Sigmoid colon (tissue), 7 donors: Measurements from ENCODE around the gene TTC14. TPM values are rescaled to one million over a fixed set of nuclear protein-coding genes. Genes with fewer than 3 reads are reported as not detected.

ENCODE experiments used
- DNase-seq: peaks from one replicate; pipeline ENCODE4 v3.0.0-alpha.2; 2019
- H3K27ac ChIP-seq, 4 donors: fragments of 200-600 bp; sonication (generic); one replicate each; pipeline ENCODE4 v1.5.1; 2016 to 2019; ENCODE audit warnings: mild to moderate bottlenecking in 1 of 4
- H3K27me3 ChIP-seq, 3 donors: fragments of 200-600 bp; sonication (generic); one replicate each; pipeline ENCODE4 v1.5.1; 2019; ENCODE audit warnings: mild to moderate bottlenecking in 1 of 3
- H3K36me3 ChIP-seq, 4 donors: fragments of 200-600 bp; sonication (generic); one replicate each; pipeline ENCODE4 v1.5.1; 2016 to 2019
- H3K4me1 ChIP-seq, 4 donors: fragments of 200-600 bp; sonication (generic); one replicate each; pipeline ENCODE4 v1.5.1; 2017 to 2019
- H3K4me3 ChIP-seq, 4 donors: fragments of 200-600 bp; sonication (generic); one replicate each; pipeline ENCODE4 v1.5.1; 2017 to 2019; ENCODE audit warnings: mild to moderate bottlenecking in 2 of 4, moderate library complexity in 1 of 4
- H3K9me3 ChIP-seq, 4 donors: fragments of 200-600 bp in 3 of 4; sonication (generic) in 3 of 4; one replicate each; pipeline versions ENCODE4 v1.5.1 to v1.6.1; 2013 to 2019
- CTCF ChIP-seq, 4 experiments: fragments of 450-650 bp in 3 of 4; fragments of 200-600 bp in 1 of 4; IDR thresholded peaks; one replicate each; pipeline ENCODE4 v1.5.1; 2016 to 2019; ENCODE audit warnings: antibody characterized with exemption in 4 of 4, mild to moderate bottlenecking in 3 of 4, moderate library complexity in 2 of 4
- EP300 ChIP-seq, 4 donors: sonication (generic); formaldehyde crosslinking; IDR thresholded peaks; one replicate each; pipeline ENCODE4 v1.6.1; 2017; ENCODE audit warnings: antibody characterized with exemption in 4 of 4
- POLR2A ChIP-seq, 2 donors: fragments of 450-650 bp; IDR thresholded peaks; one replicate each; pipeline ENCODE4 v1.6.1; 2016; ENCODE audit warnings: antibody characterized with exemption in 2 of 2, mild to moderate bottlenecking in 2 of 2, moderate library complexity in 2 of 2
- POLR2AphosphoS5 ChIP-seq, 4 donors: sonication (generic); formaldehyde crosslinking; IDR thresholded peaks; one replicate each; pipeline ENCODE4 v1.6.1; 2017; ENCODE audit warnings: antibody characterized with exemption in 4 of 4
- WGBS, 2 donors: extraction: QIAGEN DNeasy Blood & Tissue Kit; methylation state at CpG; one replicate each; pipeline ENCODE4 v1.1.7; 2013; 5-methylcytosine and 5-hydroxymethylcytosine counted together
- intact Hi-C: fragments of 100-400 bp; cut with DNase I; formaldehyde crosslinking; loops from one replicate; pipeline ENCODE4 v1.15.1; 2023
- polyA plus RNA-seq, 3 donors: library from polyadenylated mRNA; stranded (reverse); fragments of 200-250 nt; gene quantifications; one replicate each; pipeline ENCODE4 v1.2.3, GENCODE V29; 2013
- total RNA-seq, 4 donors: library from RNA; depleted of rRNA; stranded (reverse); fragments of >200 nt; gene quantifications; one replicate each; pipeline ENCODE4 v1.1.0, GENCODE V29; 2016
- donor health status: healthy with polysubstance abuse.
- donor health status: Bipolar disorder and iron deficiency.
- donor health status: healthy.

Gene TTC14
- total RNA-seq (10 to 100 TPM; 29.3 to 66.2 (median 47.0) TPM), polyA plus RNA-seq (10 to 100 TPM in 1 of 3 donors, 1 to 10 TPM in 2; 1.2 to 13.4 (median 3.0) TPM)

- peak; percentile 94 for DNase-seq
- intact Hi-C loops = no loop called here
- H3K36me3 ChIP-seq = peaks cover 0 to 37% (median 14%) of the 10 kb centered on the region in 4 donors
- H3K4me3 ChIP-seq = peak within 1 kb of the TSS; percentile 73 to 92 (median 86)
- WGBS, 2 donors = 5 to 6% methylated on average over 70 of the region's 70 CpGs
- H3K27me3 ChIP-seq = no peaks in the 10 kb centered on the region
- peak within 1 kb of the TSS; percentile 62 to 78 (median 75) for H3K27ac ChIP-seq
- TF ChIP-seq POLR2AphosphoS5 (IDR thresholded peaks at IDR 0.05) (peak; percentile 35 to 67 (median 64)), EP300 (IDR thresholded peaks at IDR 0.05) (no peak), POLR2A (IDR thresholded peaks at IDR 0.05) (peak; percentile 3 to 15), CTCF (IDR thresholded peaks at IDR 0.05) (no peak)
- H3K4me1 ChIP-seq = peaks cover 0 to 19% (median 10%) of the 10 kb centered on the region in 4 donors
- no peaks in the 10 kb centered on the region for H3K9me3 ChIP-seq
Observed at GRCh38 chr3:180601688-180602666, at the start of gene TTC14. Gene TTC14 (plus strand): TSS chr3:180602163. CDS start chr3:180602262, 99 bp downstream.

- no peaks in the 10 kb centered on the region for H3K36me3 ChIP-seq
- no peaks in the 10 kb centered on the region for H3K4me1 ChIP-seq
- H3K27me3 ChIP-seq = no peaks in the 10 kb centered on the region
- no peak for TF ChIP-seq POLR2A (IDR thresholded peaks at IDR 0.05)
- TF ChIP-seq EP300 (IDR thresholded peaks at IDR 0.05) = no peak
- TF ChIP-seq CTCF (IDR thresholded peaks at IDR 0.05) = no peak
- TF ChIP-seq POLR2AphosphoS5 (IDR thresholded peaks at IDR 0.05) = no peak
- intact Hi-C loops = no loop called here
- H3K9me3 ChIP-seq = peaks cover 0 to 4% (median 0%) of the 10 kb centered on the region in 4 donors
- no peak overlapping the region for H3K27ac ChIP-seq
- WGBS, 2 donors = 42 to 70% methylated on average over 4 of the region's 4 CpGs
- DNase-seq = no peak
- H3K4me3 ChIP-seq = no peak overlapping the region
Observed at GRCh38 chr3:180563406-180563805, 38.6 kb upstream of the TTC14 start.

GRCh38 chr3:180564676-180565075, 37.3 kb upstream of the TTC14 start:
- no peak overlapping the region for H3K4me3 ChIP-seq
- WGBS, 2 donors = 65 to 83% methylated on average over 2 of the region's 2 CpGs
- H3K4me1 ChIP-seq = no peaks in the 10 kb centered on the region
- no peak overlapping the region for H3K27ac ChIP-seq
- DNase-seq = no peak
- H3K36me3 ChIP-seq = no peaks in the 10 kb centered on the region
- TF ChIP-seq EP300 (IDR thresholded peaks at IDR 0.05) (no peak), POLR2AphosphoS5 (IDR thresholded peaks at IDR 0.05) (no peak), CTCF (IDR thresholded peaks at IDR 0.05) (no peak), POLR2A (IDR thresholded peaks at IDR 0.05) (no peak)
- peaks cover 0 to 4% (median 0%) of the 10 kb centered on the region in 4 donors for H3K9me3 ChIP-seq
- H3K27me3 ChIP-seq = no peaks in the 10 kb centered on the region
- intact Hi-C loops = no loop called here

- Histone ChIP-seq H3K27me3 (no peaks in the 10 kb centered on the region), H3K36me3 (no peaks in the 10 kb centered on the region), H3K4me1 (no peaks in the 10 kb centered on the region), H3K9me3 (no peaks in the 10 kb centered on the region), H3K27ac (no peak overlapping the region), H3K4me3 (no peak overlapping the region)
- WGBS, 2 donors = 72 to 77% methylated on average over 4 of the region's 4 CpGs
- TF ChIP-seq POLR2AphosphoS5 (IDR thresholded peaks at IDR 0.05) = no peak
- TF ChIP-seq EP300 (IDR thresholded peaks at IDR 0.05) = no peak
- no peak for TF ChIP-seq POLR2A (IDR thresholded peaks at IDR 0.05)
- TF ChIP-seq CTCF (IDR thresholded peaks at IDR 0.05) = no peak
- DNase-seq = no peak
- intact Hi-C loops = no loop called here
Observed at GRCh38 chr3:180570238-180570637, 31.7 kb upstream of the TTC14 start.
